Measurements from ENCODE around the gene SCRT2.
"Not testable (repeated sequence)": the region's sequence is repeated elsewhere in the genome, so short reads cannot be mapped to it uniquely, and the experiment has no call there.

Gene SCRT2

GRCh38 chr20:653110-653589 is 22.5 kb downstream of the SCRT2 start, which contains the start of gene SRXN1:
Gene SRXN1 (minus strand): TSS chr20:653200. CDS start chr20:653185, 15 bp downstream.
- peak; percentile 71 for DNase-seq (ENCODE audit: low read depth)

DNA sequence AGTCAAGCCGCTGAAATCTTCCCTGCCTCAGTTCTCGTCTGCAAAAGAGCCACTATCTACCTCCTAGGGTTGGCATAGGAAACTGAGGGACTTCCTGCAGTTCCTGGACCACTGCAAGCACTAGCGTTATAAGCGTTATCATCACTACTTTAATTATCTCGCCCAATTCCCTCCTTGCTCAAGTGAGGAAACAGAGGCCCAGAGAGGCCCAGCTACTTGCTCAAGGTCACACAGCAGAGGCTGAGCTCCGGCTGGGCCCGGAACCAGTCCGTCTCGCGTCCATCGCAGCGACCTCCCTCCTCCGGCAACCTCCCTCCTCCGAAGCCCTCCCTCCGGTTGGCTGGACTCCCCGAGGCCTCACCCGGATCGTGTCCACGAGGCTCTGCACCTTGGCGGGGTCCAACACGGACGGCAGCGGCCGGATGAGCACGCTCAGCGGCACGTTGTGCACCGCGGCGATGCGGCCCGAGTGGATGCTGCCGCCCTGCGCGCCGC is 22.9 kb downstream of the SCRT2 start:
- DNase-seq (ENCODE audit: low read depth), result no peak

DNA sequence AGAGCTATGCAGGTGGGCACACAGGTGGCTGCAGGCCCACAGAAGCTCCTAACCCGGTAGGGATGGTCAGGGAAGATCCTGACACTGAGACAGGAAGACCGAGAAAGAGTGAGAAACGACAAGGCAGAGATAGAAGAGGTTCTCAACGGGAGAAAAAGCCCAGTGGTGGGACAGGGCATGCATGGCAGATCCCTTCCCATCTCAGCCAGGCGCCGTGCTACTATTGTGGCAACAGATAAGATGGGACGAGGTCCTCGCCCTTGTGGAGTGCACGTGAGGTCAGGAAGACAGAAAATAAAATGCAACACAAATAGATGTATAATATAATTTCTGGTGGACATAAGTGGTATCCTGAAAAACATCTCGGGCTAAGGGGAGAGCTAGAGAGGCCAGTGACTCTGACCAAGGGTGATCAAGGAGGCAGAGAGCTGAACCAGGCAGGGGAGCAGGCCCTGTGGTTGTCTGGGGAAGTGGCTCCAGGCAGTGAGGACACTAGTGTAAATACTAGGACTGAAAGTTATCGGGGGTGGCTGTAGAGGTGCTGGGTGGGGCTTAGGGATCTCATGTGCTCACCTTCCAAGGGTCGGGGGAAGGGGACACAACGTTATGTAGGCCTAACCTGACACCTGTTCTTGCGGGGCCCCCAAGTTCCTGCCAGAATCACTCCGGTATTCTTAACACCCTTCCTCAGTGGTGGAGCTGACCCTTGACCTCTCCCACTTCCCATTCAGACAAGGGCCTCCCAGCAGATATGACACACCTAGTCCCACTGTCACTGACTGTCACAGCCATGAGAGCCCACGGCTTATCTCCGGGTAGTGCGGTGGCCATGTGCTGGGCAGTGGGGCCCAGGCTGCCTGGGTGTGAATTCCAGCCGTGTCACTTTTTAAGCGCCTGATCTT is 23.6 kb downstream of the SCRT2 start:
- no peak for DNase-seq (ENCODE audit: low read depth)

- no peak for DNase-seq (ENCODE audit: low read depth)
Measured at GRCh38 chr20:650954-651353, 24.6 kb downstream of the SCRT2 start.

DNA sequence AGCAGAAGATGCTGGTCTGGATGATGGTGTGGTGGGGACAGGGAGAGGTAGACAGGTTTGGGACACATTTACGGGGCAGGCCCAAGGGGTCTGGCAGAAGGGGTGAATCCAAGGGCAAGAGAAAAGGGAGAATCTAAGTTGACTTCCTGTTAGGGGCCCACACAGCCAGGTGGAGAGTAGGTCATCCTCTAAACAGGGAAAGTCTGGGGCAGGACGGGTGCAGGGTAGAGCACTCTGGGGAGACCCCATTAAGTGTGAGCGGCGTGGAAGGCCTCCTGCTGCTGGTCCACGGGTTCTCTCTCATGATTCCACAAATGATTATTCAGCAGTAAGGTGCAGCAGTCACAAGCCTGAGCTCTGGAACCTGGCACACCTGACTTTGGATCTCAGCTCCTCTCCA is 25.3 kb downstream of the SCRT2 start:
- DNase-seq (ENCODE audit: low read depth), result no peak

DNA sequence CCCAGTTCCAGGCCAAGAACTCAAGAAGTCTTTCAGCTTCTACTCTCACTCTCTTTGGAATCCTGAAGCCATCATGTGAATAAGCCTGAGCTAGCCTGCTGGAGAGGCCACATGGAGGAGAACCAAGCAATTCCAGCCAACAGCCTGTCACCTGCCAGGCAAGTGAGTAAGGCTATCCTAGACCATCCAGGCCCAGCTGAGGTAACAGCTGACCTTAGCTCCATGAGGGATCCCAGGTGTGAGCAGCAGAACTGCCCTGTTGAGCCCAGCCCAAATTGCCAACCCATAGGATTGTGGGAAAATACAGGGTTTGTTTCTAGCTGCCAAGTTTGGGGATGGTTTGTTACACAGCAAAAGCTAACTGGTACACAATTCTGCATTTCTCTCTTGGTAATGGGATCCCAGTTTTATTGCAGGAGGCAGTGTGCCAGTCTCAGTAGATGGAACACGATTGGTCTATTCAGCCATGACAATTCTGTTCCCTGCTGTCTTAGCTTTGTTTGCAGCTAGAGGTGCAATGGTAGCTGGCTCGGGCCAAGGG is 28.1 kb downstream of the SCRT2 start:
- no peak for DNase-seq (ENCODE audit: low read depth)

- no peak for DNase-seq (ENCODE audit: low read depth)
Measured at GRCh38 chr20:646868-647233, 28.8 kb downstream of the SCRT2 start.

DNA sequence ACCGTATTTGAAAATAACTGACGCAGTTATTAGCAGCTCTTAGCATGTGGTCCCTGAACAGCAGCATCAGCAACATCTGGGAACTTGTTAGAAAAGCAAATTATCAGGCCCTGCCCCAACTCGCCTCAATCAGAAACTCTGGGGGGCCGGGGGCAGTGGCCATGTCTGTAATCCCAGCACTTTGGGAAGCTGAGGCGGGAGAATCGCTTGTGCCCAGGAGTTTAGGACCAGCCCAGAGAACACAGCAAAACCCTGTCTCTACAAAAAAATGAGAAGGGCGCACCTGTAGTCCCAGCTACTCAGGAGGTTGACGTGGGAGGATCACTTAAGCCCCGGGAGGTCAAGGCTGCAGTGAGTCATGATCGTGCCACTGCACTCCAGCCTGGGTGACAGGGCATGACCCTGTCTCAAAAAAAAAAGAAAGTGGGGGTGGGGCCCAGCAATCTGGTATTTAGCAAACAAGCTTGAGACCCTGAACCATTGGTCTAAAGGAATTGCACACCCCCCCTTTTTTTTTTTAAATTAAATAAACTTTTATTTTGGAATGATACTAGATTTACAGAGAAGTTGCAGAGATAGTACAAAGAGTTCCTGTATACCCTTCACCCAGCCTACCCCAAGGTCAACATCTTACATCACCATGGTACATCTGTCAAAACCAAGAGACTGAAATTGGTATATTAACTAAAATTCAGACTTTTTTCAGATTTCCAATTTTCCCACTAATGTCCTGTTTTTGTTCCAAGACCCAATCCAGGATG is 29.3 kb downstream of the SCRT2 start:
- no peak for DNase-seq (ENCODE audit: low read depth)

DNA sequence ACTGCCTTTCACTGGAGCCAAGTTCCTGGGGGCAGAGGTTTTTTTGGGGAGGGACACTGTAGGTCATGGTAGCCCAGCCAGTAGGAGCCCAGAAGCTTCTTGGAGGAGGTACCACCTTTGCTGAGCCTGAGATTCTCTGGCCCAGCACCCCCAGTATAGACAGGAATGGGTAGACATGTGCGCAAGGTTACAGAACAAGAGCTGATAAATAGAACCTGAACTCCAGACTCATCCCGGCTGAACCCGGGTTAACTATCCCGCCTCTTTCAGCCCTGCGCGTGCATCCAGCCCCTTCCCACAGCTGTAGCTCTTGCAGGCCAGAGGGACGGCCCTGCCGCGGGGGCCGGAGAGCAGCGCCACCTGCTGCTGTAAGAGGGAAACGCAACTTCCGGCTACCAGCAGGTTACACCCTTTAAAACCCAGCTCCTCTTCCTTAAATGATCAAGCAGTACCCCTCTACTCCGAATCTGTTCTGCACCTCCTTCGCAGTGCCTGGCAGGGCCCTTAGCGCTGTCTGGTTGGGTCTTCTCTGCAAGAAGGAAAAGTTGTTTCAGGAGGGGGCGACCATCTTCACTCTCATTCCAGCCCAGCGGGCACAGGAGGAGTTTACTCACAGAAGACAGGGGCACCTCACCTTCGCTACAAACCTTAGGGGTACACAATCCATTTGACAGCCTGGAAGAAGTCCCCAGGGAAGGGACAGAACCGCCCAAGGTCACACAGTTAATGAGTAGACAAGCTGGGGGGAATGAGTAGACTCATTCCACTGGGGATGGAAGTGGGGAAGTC is 30.1 kb downstream of the SCRT2 start:
- DNase-seq (ENCODE audit: low read depth), result peak; percentile 61

- DNase-seq (ENCODE audit: low read depth), result no peak
Measured at GRCh38 chr20:644692-645317, 30.8 kb downstream of the SCRT2 start.

DNA sequence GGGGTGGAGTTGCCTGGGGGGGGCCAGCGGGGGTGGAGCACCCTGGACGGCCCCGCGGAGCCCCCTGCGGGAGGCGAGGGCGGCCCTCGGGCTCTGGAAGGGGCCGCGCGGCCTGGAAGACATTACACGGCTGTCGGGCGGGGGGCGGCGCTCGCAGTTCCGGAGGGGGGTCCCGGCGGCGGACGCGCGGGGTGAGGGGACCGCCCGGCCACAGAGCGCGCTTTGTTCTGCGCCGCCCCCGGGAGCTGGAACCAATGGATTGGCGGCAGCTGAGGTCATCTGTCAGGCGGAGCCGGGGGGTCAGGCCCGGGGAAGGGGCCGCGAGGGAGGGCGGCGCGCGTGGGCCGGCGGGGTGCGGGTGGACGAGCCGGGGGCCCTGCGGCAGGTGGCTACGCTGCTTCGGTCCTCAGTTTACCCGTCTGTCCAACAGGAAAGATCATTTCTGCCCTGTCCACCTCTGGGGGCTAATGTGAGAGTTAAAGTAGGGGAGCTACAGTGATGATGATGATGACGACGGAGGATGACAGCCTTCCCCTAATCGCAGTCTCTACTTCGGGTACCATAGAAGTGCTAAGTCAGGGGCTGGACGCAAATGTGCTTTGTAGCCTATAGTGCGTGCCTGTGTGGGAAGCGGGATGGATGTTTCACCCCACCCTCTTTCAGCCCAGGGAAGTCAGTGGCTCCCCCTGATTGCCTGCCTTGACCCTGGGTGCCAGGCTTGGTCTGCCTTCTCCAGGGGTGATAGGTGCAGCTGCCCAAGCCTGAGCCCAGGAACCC is 33.0 kb downstream of the SCRT2 start:
- no peak for DNase-seq (ENCODE audit: low read depth)

DNA sequence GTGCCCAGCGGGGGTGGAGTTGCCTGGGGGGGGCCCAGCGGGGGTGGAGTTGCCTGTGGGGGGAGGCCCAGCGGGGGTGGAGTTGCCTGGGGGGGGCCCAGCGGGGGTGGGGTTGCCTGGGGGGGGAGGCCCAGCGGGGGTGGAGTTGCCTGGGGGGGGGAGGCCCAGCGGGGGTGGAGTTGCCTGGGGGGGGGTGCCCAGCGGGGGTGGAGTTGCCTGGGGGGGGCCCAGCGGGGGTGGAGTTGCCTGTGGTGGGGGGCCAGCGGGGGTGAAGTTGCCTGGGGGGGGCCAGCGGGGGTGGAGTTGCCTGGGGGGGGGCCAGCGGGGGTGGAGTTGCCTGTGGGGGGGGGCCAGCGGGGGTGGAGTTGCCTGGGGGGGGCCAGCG is 33.6 kb downstream of the SCRT2 start:
- DNase-seq (ENCODE audit: low read depth), result not testable (repeated sequence)

GRCh38 chr20:641516-641875 is 34.1 kb downstream of the SCRT2 start:
- DNase-seq (ENCODE audit: low read depth), result no peak

- DNase-seq (ENCODE audit: low read depth), result no peak
Measured at GRCh38 chr20:640674-641515, 34.7 kb downstream of the SCRT2 start.

GRCh38 chr20:638579-638978 is 37.0 kb downstream of the SCRT2 start:
- no peak for DNase-seq (ENCODE audit: low read depth)

GRCh38 chr20:637559-637958 is 38.0 kb downstream of the SCRT2 start:
- DNase-seq (ENCODE audit: low read depth), result no peak

- DNase-seq (ENCODE audit: low read depth), result no peak
Measured at GRCh38 chr20:635893-636338, 39.7 kb downstream of the SCRT2 start.

GRCh38 chr20:635028-635892 is 40.3 kb downstream of the SCRT2 start:
- DNase-seq (ENCODE audit: low read depth), result no peak
